HL-60 (cell line): Measurements from ENCODE around the gene YPEL4.

Source experiments
- CTCF ChIP-seq: IDR thresholded peaks from one replicate; pipeline ENCODE4 v1.5.1; 2011; ENCODE audit warnings: low read length, control low read depth, inconsistent platforms; ENCODE audit not compliant: insufficient read depth
- GABPA ChIP-seq: IDR thresholded peaks from 2 replicates; pipeline ENCODE4 v1.6.1; 2012; ENCODE audit warnings: low read depth
- POLR2AphosphoS5 ChIP-seq: IDR thresholded peaks from 2 replicates; pipeline ENCODE4 v1.6.1; 2012; ENCODE audit warnings: low read depth
- SPI1 ChIP-seq: IDR thresholded peaks from 2 replicates; pipeline ENCODE4 v1.6.1; 2012; ENCODE audit warnings: low read depth, mild to moderate bottlenecking, borderline replicate concordance
- TF ChIP-seq, protein P1 (sequence below): IDR thresholded peaks from 2 replicates; pipeline ENCODE4 v1.6.1; 2012; ENCODE audit warnings: low read depth; ENCODE audit not compliant: insufficient replicate concordance

DNA sequence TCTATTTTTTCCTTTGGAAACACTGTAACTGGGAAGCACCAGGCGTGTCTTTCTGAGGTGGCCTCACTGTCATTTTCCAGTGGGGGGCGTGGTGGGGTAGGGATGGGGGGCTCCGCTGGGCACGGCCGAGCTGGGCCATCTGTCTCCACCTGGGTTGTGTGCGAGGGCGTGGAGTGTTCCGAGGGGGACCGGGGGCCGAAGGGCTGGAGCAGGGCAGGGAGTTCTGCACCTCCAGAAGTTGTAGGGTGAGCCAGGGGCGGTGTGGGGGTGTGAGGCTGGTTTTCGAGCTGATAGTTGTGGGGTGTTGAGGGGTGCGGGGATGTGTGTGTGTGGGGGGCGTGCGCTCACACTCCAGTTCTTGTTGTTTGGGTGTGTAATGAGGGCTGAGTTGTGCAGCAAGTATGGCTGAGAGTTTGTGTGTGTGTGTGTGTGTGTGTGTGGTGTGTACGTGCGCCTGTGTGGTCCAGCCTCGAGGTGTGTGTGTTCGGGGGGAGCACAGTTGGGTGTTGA lies 10.8 kb downstream of the YPEL4 start:
- no peak for TF ChIP-seq CTCF
- TF ChIP-seq, protein P1, sequence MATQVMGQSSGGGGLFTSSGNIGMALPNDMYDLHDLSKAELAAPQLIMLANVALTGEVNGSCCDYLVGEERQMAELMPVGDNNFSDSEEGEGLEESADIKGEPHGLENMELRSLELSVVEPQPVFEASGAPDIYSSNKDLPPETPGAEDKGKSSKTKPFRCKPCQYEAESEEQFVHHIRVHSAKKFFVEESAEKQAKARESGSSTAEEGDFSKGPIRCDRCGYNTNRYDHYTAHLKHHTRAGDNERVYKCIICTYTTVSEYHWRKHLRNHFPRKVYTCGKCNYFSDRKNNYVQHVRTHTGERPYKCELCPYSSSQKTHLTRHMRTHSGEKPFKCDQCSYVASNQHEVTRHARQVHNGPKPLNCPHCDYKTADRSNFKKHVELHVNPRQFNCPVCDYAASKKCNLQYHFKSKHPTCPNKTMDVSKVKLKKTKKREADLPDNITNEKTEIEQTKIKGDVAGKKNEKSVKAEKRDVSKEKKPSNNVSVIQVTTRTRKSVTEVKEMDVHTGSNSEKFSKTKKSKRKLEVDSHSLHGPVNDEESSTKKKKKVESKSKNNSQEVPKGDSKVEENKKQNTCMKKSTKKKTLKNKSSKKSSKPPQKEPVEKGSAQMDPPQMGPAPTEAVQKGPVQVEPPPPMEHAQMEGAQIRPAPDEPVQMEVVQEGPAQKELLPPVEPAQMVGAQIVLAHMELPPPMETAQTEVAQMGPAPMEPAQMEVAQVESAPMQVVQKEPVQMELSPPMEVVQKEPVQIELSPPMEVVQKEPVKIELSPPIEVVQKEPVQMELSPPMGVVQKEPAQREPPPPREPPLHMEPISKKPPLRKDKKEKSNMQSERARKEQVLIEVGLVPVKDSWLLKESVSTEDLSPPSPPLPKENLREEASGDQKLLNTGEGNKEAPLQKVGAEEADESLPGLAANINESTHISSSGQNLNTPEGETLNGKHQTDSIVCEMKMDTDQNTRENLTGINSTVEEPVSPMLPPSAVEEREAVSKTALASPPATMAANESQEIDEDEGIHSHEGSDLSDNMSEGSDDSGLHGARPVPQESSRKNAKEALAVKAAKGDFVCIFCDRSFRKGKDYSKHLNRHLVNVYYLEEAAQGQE: no peak
- no peak for TF ChIP-seq POLR2AphosphoS5
- no peak for TF ChIP-seq SPI1
- no peak for TF ChIP-seq GABPA
